Putamen (tissue), 1 donor: Measurements from ENCODE around the gene TNFRSF14.
"Not testable (repeated sequence)": the region's sequence is repeated elsewhere in the genome, so short reads cannot be mapped to it uniquely, and the experiment has no call there.

Source experiments
- DNase-seq: peaks from one replicate; pipeline ENCODE4 v3.0.0-alpha.2; 2016; ENCODE audit warnings: low spot score

The TNFRSF14 gene

GRCh38 chr1:2554621-2555387 is 1.4 kb upstream of the TNFRSF14 start:
- DNase-seq = no peak

- DNase-seq = no peak
Measured at GRCh38 chr1:2555634-2556276, 416 bp upstream of the TNFRSF14 start.

DNA sequence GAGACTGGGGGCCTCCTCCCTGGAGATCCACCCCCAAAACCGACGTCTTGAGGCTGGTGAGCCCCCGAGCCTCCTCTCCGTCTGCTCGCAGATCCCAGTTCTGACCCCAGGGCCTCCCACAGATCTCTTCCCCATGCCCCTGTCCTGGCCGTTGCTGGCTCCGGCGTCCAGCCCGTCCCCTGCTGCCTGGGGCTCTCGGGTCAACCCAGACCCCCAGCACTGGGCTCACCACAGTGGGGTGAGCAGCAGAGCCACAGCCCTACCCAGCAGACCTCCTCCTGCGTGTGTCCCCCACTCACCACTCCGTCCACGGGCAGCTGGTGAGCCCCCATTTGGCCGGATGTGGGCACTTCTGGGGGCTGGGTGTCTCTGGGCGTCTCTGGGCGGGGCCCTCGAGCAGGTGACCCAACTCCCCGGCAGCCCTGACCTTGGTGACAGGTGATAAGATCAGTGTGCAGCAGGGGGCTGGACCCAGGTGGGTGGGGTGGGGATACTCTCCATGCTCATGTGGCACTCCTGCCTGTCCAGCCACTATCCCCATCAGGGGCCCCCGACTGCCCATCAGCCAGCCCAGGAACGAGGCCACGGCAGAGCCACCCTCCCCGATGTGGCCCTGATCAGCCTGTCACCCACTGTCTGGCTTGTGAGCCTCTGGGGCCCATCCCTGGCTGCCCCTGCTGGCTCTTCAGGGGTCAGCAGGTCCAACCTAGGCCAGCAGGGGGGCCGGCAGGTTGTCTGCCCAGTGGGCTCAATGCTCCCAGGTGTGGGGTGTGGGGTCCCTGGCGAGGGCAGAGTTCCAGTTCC is 709 bp downstream of the TNFRSF14 start:
- no peak for DNase-seq

DNA sequence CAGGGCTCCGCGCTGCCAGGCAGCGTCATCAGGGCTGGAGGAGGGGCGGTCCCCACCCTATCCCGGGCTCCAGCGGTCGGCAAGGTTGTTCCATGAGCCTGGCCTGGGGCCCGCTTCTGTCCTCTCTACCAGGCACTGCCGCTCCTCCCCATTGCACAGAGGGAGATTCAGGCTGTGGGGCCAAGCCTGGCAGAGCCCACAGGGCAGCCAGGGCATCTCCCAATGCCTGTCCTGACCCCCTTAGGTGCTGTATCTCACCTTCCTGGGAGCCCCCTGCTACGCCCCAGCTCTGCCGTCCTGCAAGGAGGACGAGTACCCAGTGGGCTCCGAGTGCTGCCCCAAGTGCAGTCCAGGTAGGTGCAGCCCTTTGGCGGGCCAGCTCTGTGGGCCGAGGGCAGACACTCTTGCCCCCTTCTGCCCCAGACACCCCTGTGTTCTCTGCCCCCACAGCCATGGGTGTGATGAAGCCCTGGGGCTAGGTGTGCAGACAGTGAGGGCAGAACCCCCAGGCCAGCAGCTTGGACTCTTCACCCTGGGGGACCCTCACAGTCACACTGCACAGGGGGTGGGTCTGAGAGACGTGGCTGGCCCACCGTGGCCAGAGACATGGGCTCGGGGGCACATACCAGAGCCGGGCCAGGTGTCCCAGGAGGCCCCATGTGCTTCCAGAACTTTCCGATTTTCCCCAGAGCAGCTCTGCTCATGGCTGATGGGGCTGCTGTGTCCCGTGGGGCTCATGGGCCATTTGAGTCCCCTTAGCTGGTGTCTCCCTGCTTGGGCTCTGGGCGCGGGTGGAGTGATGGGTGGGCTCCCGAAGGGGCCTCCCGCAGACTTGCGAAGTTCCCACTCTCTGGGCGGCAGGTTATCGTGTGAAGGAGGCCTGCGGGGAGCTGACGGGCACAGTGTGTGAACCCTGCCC is 1.6 kb downstream of the TNFRSF14 start:
- DNase-seq = no peak

DNA sequence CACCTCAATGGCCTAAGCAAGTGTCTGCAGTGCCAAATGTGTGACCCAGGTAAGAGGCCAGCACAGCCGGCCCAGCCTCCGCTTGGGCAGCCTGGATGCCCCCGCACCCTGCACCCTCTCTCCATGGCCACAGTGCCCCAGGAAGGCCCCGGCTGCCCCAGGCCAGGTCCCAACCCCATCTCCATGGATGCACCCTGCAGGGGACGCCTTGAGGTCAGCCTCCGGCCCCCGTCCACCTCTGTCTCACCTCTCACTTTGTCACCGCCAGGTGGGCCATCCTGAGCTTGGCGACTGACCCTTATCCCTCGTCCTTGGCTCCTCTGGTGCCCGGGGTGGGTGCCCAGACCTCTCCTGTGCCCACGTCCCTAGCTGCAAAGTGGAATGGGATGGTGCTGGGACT is 2.2 kb downstream of the TNFRSF14 start:
- no peak for DNase-seq

DNA sequence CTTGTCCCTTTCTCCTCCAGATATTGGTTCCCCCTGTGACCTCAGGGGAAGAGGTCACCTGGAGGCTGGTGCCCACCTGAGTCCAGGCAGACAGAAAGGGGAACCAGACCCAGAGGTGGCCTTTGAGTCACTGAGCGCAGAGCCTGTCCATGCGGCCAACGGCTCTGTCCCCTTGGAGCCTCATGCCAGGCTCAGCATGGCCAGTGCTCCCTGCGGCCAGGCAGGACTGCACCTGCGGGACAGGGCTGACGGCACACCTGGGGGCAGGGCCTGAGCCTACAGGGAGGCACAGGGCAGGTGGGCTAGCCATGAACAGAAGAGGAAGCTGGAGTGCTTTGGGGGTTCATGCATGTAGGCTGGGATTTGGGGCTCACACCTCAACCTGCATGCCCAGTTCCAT is 2.7 kb downstream of the TNFRSF14 start:
- no peak for DNase-seq

DNA sequence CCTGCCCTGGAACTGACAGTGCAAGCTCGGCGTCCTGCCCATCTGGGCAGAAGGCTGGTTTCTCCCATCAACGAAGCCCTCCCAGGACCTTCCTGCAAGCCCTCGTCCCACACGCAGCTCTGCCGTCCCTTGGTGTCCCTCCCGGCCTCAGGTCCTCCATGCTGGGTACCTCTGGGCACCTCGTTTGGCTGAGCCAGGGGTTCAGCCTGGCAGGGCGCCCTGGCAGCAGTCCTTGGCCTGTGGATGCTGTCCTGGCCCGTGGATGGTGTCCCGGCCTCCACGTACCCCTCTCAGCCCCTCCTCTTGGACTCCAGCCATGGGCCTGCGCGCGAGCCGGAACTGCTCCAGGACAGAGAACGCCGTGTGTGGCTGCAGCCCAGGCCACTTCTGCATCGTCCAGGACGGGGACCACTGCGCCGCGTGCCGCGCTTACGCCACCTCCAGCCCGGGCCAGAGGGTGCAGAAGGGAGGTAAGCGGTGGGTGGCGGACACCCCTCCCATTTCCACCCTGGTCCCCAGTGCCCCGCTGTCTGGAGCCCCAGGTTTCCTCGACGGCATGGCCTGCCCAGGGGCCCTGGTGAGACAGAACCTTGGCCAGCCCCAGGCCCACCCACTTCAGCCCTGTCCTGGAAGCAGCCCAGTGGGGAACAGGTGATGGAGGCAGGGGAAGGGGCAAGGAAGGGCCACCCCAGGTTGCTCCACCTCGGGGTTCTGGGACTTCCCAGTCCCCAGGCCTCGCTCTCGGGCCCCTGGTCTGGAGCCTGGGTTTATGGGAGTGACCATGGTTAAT is 3.5 kb downstream of the TNFRSF14 start:
- no peak for DNase-seq

GRCh38 chr1:2560299-2561073 is 4.3 kb downstream of the TNFRSF14 start:
- DNase-seq = no peak

- no peak for DNase-seq
Measured at GRCh38 chr1:2561446-2561845, 5.3 kb downstream of the TNFRSF14 start.

DNA sequence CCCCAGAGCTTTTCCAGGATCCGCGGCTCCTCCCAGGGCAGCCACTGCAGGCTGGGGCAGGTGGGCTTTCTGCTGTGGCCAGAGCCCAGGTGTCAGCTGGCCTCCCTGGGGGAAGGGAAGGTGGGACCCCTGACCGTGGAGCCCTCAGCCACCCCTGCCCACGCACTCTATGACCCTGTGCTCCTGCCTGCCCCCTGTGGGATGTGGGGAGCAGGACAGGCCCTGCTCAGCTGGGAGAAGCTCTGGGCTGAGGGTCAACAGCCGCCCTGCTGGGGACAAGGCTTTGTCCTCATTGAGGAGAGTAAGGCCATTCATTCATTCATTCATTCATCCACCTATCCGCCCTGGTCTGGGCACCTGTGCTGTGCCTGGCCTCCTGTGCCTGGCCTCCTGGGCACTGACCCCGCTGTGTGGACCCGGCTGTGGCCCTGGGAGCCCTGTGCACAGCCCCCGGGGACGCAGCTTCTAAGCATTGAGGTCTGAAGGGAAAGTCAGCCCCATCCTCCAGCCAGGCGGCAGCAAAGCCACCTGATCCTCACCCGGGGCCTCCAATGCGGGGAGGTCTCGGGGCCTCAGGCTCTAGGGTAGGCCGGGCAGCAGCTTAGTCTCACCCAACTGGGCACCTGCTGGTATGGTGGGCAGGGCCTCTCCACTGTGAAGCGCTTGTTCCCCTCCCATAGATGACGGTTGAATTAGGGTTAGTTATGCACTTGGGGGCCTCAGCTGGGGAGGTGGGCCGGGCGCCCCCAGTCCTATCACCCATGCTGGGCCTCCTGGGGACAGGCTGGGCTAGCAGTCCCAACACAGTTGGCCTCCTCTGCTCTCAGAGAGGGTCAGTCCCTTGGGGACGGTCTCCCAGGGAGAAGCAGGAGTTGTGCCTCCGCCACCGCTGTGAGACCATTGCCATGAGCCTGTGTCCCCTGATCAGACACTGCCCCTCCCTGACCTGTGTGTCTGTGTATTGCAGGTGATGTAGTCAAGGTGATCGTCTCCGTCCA is 6.0 kb downstream of the TNFRSF14 start:
- DNase-seq = no peak

GRCh38 chr1:2563205-2563604 is 7.0 kb downstream of the TNFRSF14 start:
- no peak for DNase-seq

GRCh38 chr1:2564006-2564814 is 8.0 kb downstream of the TNFRSF14 start:
- DNase-seq = no peak

- DNase-seq = no peak
Measured at GRCh38 chr1:2564815-2565374, 8.7 kb downstream of the TNFRSF14 start.

DNA sequence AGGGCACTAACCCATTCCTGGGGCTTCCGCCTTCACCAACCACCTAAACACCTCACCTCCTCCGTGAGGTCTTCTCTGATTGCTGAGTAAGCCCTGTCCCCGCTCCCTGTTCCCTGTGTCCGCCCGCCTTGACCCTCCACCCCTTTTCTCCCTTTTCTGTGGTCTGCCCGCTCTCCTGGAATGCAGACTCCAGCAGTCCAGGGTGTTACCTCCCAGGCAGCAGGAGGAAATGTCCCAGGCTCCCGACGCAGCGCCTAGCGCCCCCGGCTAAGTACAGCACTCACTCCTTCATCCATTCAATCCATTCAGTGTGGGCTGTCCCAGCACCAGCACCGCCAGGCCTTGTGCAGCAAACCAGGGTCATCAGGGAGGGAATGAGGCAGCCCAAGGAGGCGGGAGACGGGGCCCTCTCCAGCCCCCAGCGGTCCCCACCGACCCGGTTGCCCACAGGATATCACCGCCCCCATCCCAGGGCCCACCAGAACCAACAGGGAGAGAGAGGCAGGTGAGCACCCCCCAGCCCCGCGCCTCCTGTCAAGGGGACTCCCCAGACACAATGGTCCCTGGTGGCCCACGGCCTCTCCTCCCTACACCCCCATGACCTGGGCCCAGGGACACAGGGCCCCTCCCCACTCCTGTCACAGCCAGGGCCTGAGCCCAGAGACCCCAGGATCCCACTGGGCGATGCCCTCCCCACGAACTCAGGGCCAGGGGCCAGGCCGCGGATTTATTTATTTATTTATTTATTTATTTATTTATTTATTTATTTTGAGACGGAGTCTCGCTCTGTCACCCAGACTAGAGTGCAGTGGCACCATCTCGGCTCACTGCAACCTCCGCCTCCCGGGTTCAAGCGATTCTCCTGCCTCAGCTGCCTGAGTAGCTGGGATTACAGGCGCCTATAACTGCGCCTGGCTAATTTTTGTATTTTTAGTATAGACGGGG is 10.2 kb downstream of the TNFRSF14 start:
- DNase-seq = no peak

GRCh38 chr1:2567083-2567679 is 11.0 kb downstream of the TNFRSF14 start:
- DNase-seq = no peak

DNA sequence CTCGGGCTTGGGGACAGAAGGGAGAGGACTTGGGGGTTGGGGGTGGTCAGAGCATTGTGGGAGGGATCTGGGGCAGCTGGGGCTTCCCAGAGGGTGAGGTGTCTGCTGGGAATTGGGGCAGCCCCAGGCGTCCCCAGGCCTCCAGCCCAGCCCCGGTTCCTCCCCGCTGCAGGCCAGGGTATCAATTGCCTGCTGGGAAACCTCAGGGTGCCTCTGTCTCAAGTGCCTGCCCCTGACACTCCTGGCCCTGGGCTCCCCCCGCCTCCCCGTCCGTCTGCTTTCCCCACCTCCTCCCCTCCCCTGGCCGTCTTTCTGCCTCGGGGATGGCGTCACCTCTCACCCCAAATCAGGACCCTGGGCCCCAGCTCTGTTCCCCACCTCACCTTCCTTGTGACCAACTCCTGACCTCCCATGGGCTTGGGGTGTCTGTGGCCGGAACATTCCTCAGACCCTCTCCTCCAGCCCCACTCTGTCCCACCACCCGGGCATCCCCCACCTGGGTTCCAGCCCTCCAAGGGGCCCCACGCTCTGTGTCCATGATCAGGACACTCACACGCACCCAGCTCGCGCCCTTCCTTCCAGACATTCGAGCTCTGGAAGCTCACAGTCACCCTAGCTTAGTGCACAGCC is 12.1 kb downstream of the TNFRSF14 start:
- not testable (repeated sequence) for DNase-seq
